ENCODE measurements around the gene ARHGAP25.

GRCh38 chr2:68751397-68752339 is 17.1 kb downstream of the ARHGAP25 start:
- TF ChIP-seq EZH2 (IDR thresholded peaks at IDR 0.05) (no peak), ATF3 (IDR thresholded peaks at IDR 0.05) (no peak), REST (IDR thresholded peaks at IDR 0.05; ENCODE audit: low read depth) (no peak), CTCF (IDR thresholded peaks at IDR 0.05 in 2 of 3, conservative IDR thresholded peaks at IDR 0.05 in 1 of 3; ENCODE audit: borderline replicate concordance in 1 of 3, insufficient read depth in 1 of 3, low read depth in 2 of 3, low read length in 2 of 3) (peak; percentile 90 to 93 (median 90)), MAX (IDR thresholded peaks at IDR 0.05) (peak; percentile 83), POLR2A (IDR thresholded peaks at IDR 0.05; ENCODE audit: borderline replicate concordance, extremely low read depth, insufficient read depth, insufficient read length) (no peak), RAD21 (IDR thresholded peaks at IDR 0.05; ENCODE audit: low read depth) (peak; percentile 82), POLR2AphosphoS5 (IDR thresholded peaks at IDR 0.05; ENCODE audit: low read depth, low read length) (no peak), ZNF274 (IDR thresholded peaks at IDR 0.05; ENCODE audit: low read depth, low read length) (no peak), SIN3A (IDR thresholded peaks at IDR 0.05; ENCODE audit: low read depth) (no peak), CEBPB (IDR thresholded peaks at IDR 0.05; ENCODE audit: low read depth) (no peak), CBX3 (IDR thresholded peaks at IDR 0.05; ENCODE audit: low read depth) (peak; percentile 83), TCF7L2 (IDR thresholded peaks at IDR 0.05; ENCODE audit: borderline replicate concordance, extremely low read depth, insufficient read depth, insufficient read length) (no peak)
